GM21528 (cell line): ENCODE data around the gene GLUD2.

Experiments
- ATAC-seq: cut with Tn5 transposase; IDR thresholded peaks from one replicate; pipeline ENCODE4 v1.9.1; 2021; ENCODE audit warnings: mild to moderate bottlenecking, moderate library complexity; ENCODE audit not compliant: unreplicated experiment, low FRiP score

The GLUD2 gene

DNA sequence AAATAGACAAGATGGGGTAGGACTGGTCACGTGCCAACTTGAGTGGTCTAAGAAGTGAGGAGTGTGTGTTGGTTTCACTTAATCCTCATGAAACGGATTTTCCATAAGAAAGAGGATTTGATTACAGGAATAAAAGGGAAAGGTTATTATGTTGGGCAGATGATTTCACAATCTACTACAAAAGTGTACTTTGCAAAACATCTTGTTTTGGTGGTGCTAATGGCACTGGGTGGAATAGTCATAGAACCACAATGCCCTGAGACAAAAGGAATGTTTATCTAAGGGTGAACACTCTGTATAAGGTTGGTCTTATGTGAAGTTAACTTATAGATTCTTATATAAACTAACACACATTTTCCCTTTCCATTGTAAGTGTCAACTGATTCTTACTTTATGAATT is 45.6 kb downstream of the GLUD2 start:
- ATAC-seq, result no peak
